GM12878 (cell line): ENCODE data around the gene IFT81. TPM values are rescaled to one million over a fixed set of nuclear protein-coding genes. Genes with fewer than 3 reads are reported as not detected.

ENCODE experiments used
- ATAC-seq: fragments of 200-7000 bp; cut with Tn5 transposase; 3 replicates; pipeline ENCODE4 v1.9.1; 2020; ENCODE audit warnings: mild to moderate bottlenecking, moderate library complexity
- BruUV-seq: library from RNA; stranded (reverse); fragments of 400-500 nt; replicated peaks from 2 replicates; lab custom pipeline; 2021; lab: Mats Ljungman, UMichigan
- CTCF ChIA-PET: fragments of 300-600 bp; sonication (Branson Sonifier 250); formaldehyde crosslinking; extraction: SDS; loops from one replicate; lab custom pipeline; 2021; ENCODE audit warnings: inconsistent platforms; lab: Yijun Ruan, JAX
- POLR2A ChIA-PET: fragments of 350-600 bp; formaldehyde crosslinking; extraction: SDS; loops from one replicate; lab custom pipeline; 2021; ENCODE audit warnings: inconsistent platforms; lab: Charles Lee
- RAD21 ChIA-PET: fragments of 300-600 bp; sonication (Branson Sonifier 250); formaldehyde crosslinking; loops from one replicate; lab custom pipeline; 2023; ENCODE audit warnings: antibody characterized with exemption; ENCODE audit not compliant: unreplicated experiment; lab: Charles Lee
- SMC1A ChIA-PET: fragments of 300-600 bp; sonication (Branson Sonifier 250); formaldehyde crosslinking; loops from one replicate; lab custom pipeline; 2023; ENCODE audit not compliant: unreplicated experiment, uncharacterized antibody; lab: Charles Lee
- DNase-seq: peaks from one replicate; pipeline ENCODE4 v3.0.0-alpha.2; 2011; ENCODE audit warnings: low read depth, low spot score
- FAIRE-seq: peaks from 3 replicates; lab custom pipeline; 2011; peaks lifted over from hg19 to GRCh38; lab: Jason Lieb, UNC
- H2AFZ ChIP-seq: 2 replicates; pipeline ENCODE4 v1.6.0; 2011; ENCODE audit warnings: low read depth, low read length, control low read depth; ENCODE audit not compliant: control insufficient read depth
- H3K27ac ChIP-seq: 2 replicates; pipeline ENCODE4 v1.5.1; 2011; ENCODE audit warnings: control low read depth; ENCODE audit not compliant: control insufficient read depth, insufficient read depth
- H3K27me3 ChIP-seq, 2 experiments: replicated peaks in 1 of 2; 2 replicates each; pipeline versions ENCODE4 v1.6.0 to v1.6.1; 2011; ENCODE audit warnings: low read length in 1 of 2; ENCODE audit not compliant: control insufficient read depth in 2 of 2, insufficient read depth in 2 of 2
- H3K36me3 ChIP-seq, 2 experiments: 2 replicates each; pipeline ENCODE4 v1.5.1; 2011; ENCODE audit warnings: low read length in 1 of 2; ENCODE audit not compliant: control insufficient read depth in 2 of 2, insufficient read depth in 2 of 2
- H3K4me1 ChIP-seq: 2 replicates; pipeline ENCODE4 v1.6.1; 2011; ENCODE audit warnings: mild to moderate bottlenecking, low read length, moderate library complexity, mixed read lengths; ENCODE audit not compliant: control insufficient read depth, insufficient read depth
- H3K4me2 ChIP-seq: 2 replicates; pipeline ENCODE4 v1.6.0; 2011; ENCODE audit warnings: control low read depth; ENCODE audit not compliant: control insufficient read depth, insufficient read depth
- H3K4me3 ChIP-seq: fragments of 200-600 bp; sonication (generic); 2 replicates; pipeline ENCODE4 v1.5.1; 2016
- H3K79me2 ChIP-seq: 2 replicates; pipeline ENCODE4 v1.6.0; 2011; ENCODE audit warnings: low read length; ENCODE audit not compliant: control insufficient read depth, insufficient read depth
- H3K9ac ChIP-seq: 2 replicates; pipeline ENCODE4 v1.8.0; 2011; ENCODE audit warnings: low read length, control low read depth, mixed read lengths; ENCODE audit not compliant: control insufficient read depth, insufficient read depth
- H3K9me3 ChIP-seq: replicated peaks from 3 replicates; pipeline ENCODE4 v1.5.1; 2011; ENCODE audit warnings: mild to moderate bottlenecking, low read length; ENCODE audit not compliant: control insufficient read depth, insufficient read depth
- H4K20me1 ChIP-seq: 2 replicates; pipeline ENCODE4 v1.6.0; 2011; ENCODE audit not compliant: control insufficient read depth, insufficient read depth
- LARP7 ChIP-seq: fragments of 450-650 bp; IDR thresholded peaks from 2 replicates; pipeline ENCODE4 v1.6.1; 2017; ENCODE audit warnings: mild to moderate bottlenecking
- NFIC ChIP-seq: IDR thresholded peaks from 2 replicates; pipeline ENCODE4 v1.6.1; 2012; ENCODE audit warnings: low read depth, mild to moderate bottlenecking, inconsistent platforms, low read length, moderate library complexity
- SRF ChIP-seq, 2 experiments: IDR thresholded peaks; 2 replicates each; pipeline ENCODE4 v1.6.1; 2011; ENCODE audit warnings: low read depth in 2 of 2, low read length in 2 of 2, mild to moderate bottlenecking in 1 of 2, moderate library complexity in 1 of 2
- ZNF24 ChIP-seq: fragments of 450-650 bp; IDR thresholded peaks from 2 replicates; pipeline ENCODE4 v1.6.1; 2017; ENCODE audit warnings: antibody characterized with exemption, mild to moderate bottlenecking
- WGBS: methylation state at CpG from one replicate; pipeline ENCODE4 v1.1.6; 2016; ENCODE audit warnings: low lambda C conversion rate; ENCODE audit not compliant: insufficient replicate concordance, insufficient coverage; ENCODE audit errors: missing lambda C conversion rate; 5-methylcytosine and 5-hydroxymethylcytosine counted together
- in situ Hi-C: fragments of 300-500 bp; cut with MboI; formaldehyde crosslinking; loops from 9 replicates; pipeline ENCODE4 v1.14.3; 2018; ENCODE audit warnings: mixed read lengths
- intact Hi-C: fragments of 100-400 bp; cut with micrococcal nuclease; formaldehyde crosslinking; loops from one replicate; pipeline ENCODE4 v1.14.2; 2022; ENCODE audit not compliant: unreplicated experiment
- polyA plus RNA-seq, 11 experiments: library from polyadenylated mRNA; depleted of rRNA in 4 of 11; unstranded in 6 of 11; stranded (reverse) in 5 of 11; fragments of >200 nt; fragmentation: Nextera tagmentation in 4 of 11; fragmentation: Illumina TruSeq in 1 of 11; extraction: Ambion mirVana in 4 of 11; extraction: Trizol in 1 of 11; gene quantifications; 1 replicate in 1 of 11; 2 replicates in 10 of 11; pipeline versions ENCODE4 v1.2.1 to v1.2.3, GENCODE V29; 2011 to 2016; ENCODE audit warnings: inconsistent platforms in 2 of 11, missing spikeins in 2 of 11, low read depth in 1 of 11
- total RNA-seq, 4 experiments: library from RNA; depleted of rRNA in 3 of 4; stranded (reverse); fragments of >200 nt in 3 of 4; fragmentation: Illumina TruSeq in 1 of 4; extraction: Trizol in 1 of 4; gene quantifications; 2 replicates each; pipeline versions ENCODE4 v1.2.1 to v1.2.3, GENCODE V29; 2013 to 2021

Gene IFT81
- total and polyA plus RNA-seq, 10 of the 15 experiments (the other 5 are each of a cell fraction or from before 2014, with no cell fraction given) = 4.1 to 9.9 (median 5.6) TPM

DNA sequence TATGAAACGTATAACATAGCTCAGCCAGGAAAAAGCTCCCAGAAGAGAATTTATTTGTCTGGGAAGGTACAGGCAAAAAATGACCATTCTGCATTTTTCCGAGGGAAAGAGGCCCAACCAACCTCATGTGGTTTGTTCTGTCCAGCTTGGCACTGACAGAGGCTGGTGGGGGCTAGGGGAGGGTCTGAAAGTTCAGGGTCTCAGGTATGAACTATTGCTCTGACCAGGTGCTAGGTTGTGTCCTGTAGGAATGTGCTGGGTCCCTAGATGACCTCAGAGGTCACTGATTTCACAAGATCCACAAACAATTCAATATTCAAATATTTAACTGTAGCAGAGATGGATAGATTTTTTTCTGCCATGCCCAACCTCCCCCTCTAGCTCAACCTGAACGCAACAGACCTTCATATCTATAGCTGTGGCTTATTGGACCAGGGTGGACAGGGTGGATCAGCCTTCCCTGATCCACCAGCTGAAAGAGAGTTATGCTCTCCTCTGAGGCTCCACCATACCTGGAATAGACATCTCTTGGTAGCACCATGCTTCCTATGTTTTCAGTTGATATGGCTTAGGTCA, 32.9 kb upstream of the IFT81 start:
- Histone ChIP-seq H4K20me1 (no peaks in the 10 kb centered on the region), H3K4me1 (no peaks in the 10 kb centered on the region), H3K4me2 (no peak overlapping the region), H3K27me3 (peaks cover 0 to 3% of the 10 kb centered on the region in 2 experiments; a peak in 1 of 4 replicates), H3K79me2 (no peaks in the 10 kb centered on the region), H3K9me3 (no peaks in the 10 kb centered on the region), H3K27ac (no peak overlapping the region), H3K4me3 (no peak overlapping the region), H3K9ac (no peak overlapping the region), H2AFZ (no peak overlapping the region), H3K36me3 (no peaks in the 10 kb centered on the region)
- no peak for ATAC-seq
- intact Hi-C loops = no loop called here
- ChIA-PET RAD21 (no interaction called here), POLR2A (no interaction called here), SMC1A (interaction anchor here (1.2 kb wide), 2 partner anchors 12 to 198 kb away, joined by 3 read pairs; no protein-coding TSS in a partner anchor), CTCF (interaction anchor here (0.7 to 1.9 kb wide), 5 partner anchors 9 to 340 kb away, joined by 3 to 6 read pairs (median 3); no protein-coding TSS in a partner anchor)
- DNase-seq = no peak
- no TSS peak for BruUV-seq
- TF ChIP-seq LARP7 = no peak
- no peak for TF ChIP-seq NFIC
- FAIRE-seq = no peak
- in situ Hi-C loops = no loop called here
- 32% methylated on average over 3 of the region's 3 CpGs for WGBS

DNA sequence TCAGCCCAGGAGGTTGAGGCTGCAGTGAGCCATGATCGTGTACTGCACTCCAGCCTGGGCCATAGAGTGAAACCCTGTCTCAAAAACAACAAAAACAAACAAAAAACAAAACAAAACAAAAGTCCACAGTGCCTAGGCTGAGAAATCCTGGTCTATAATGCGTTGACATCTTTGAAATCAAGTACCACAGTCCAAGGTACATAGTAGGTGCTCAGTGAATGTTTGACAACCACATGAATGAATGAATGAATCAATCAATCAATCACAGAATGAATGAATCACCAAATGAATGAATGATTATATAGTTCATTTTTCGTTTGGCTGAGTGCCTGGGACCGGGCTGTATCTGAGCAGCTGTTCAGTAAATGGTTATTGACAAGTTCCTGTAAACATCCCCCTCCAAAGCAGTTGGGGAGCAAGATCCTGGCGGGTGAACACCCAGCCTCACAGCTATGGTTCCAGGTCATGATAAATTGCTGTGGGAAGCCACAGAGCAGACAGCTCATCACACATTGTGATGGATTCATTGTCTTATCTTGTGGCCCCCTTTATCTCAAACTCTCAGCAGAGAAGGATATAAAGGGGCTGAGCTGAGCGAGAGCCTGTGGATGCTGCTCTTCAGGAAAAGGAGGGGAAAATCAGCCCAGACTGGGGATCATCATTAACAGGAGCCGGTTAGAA, 30.4 kb upstream of the IFT81 start:
- BruUV-seq = no TSS peak
- POLR2A ChIA-PET = no interaction called here

More for the DNA sequence above, 30.4 kb upstream of the IFT81 start:
- TF ChIP-seq SRF (IDR thresholded peaks at IDR 0.05; ENCODE audit: low read depth in 2 of 2, low read length in 2 of 2) (no peak), ZNF24 (peak; percentile 83)
- DNase-seq = no peak
- H3K9me3 ChIP-seq = no peaks in the 10 kb centered on the region
- SMC1A ChIA-PET = interaction anchor here (0.6 to 1.2 kb wide), 2 partner anchors 124 to 151 kb away, joined by 3 read pairs; no protein-coding TSS in a partner anchor
- H3K4me3 ChIP-seq = no peak overlapping the region
- H2AFZ ChIP-seq = no peak overlapping the region
- no peaks in the 10 kb centered on the region for H3K4me1 ChIP-seq
- WGBS = 41% methylated on average over 7 of the region's 7 CpGs
- no peak overlapping the region for H3K4me2 ChIP-seq
- H4K20me1 ChIP-seq = no peaks in the 10 kb centered on the region
- H3K9ac ChIP-seq = no peak overlapping the region
- intact Hi-C loops (no loop called here), in situ Hi-C loops (no loop called here)
- H3K79me2 ChIP-seq = no peaks in the 10 kb centered on the region
- no peak for FAIRE-seq
- RAD21 ChIA-PET = no interaction called here
- CTCF ChIA-PET = interaction anchor here (1.5 kb wide), 1 partner anchor 47 kb away, joined by 3 read pairs; no protein-coding TSS in a partner anchor
- no peak overlapping the region for H3K27ac ChIP-seq
- H3K36me3 ChIP-seq = no peaks in the 10 kb centered on the region
- peaks cover 0 to 3% of the 10 kb centered on the region in 2 experiments; a peak in 1 of 4 replicates for H3K27me3 ChIP-seq
- no peak for ATAC-seq
